Measurements from ENCODE around the gene KLC1.

The KLC1 gene

GRCh38 chr14:103657471-103657870, 28.5 kb downstream of the KLC1 start:
- DNase-seq (ENCODE audit: low read depth in 2 of 2): no peak

- no peak for DNase-seq (ENCODE audit: low read depth in 2 of 2)
These were observed 30.6 kb downstream of the KLC1 start for GRCh38 chr14:103659631-103660030.

- no peak for DNase-seq (ENCODE audit: low read depth in 2 of 2)
These were observed 33.0 kb downstream of the KLC1 start for GRCh38 chr14:103662029-103662428.

GRCh38 chr14:103662591-103662990, 33.6 kb downstream of the KLC1 start:
- no peak for DNase-seq (ENCODE audit: low read depth in 2 of 2)

GRCh38 chr14:103663506-103663905, 34.5 kb downstream of the KLC1 start:
- no peak for DNase-seq (ENCODE audit: low read depth in 2 of 2)

GRCh38 chr14:103667671-103668070, 38.7 kb downstream of the KLC1 start:
- no peak for DNase-seq (ENCODE audit: low read depth in 2 of 2)

- DNase-seq (ENCODE audit: low read depth in 2 of 2): no peak
These were observed 39.1 kb downstream of the KLC1 start for GRCh38 chr14:103668117-103668516.

GRCh38 chr14:103669370-103669769, 40.4 kb downstream of the KLC1 start:
- DNase-seq (ENCODE audit: low read depth in 2 of 2): no peak

GRCh38 chr14:103671911-103672310, 42.9 kb downstream of the KLC1 start:
- no peak for DNase-seq (ENCODE audit: low read depth in 2 of 2)

GRCh38 chr14:103675957-103676356, 46.9 kb downstream of the KLC1 start:
- DNase-seq (ENCODE audit: low read depth in 2 of 2): no peak

GRCh38 chr14:103676881-103677675, 48.1 kb downstream of the KLC1 start:
- no peak for DNase-seq (ENCODE audit: low read depth in 2 of 2)

GRCh38 chr14:103679351-103679750, 50.3 kb downstream of the KLC1 start:
- DNase-seq (ENCODE audit: low read depth in 2 of 2): no peak

- DNase-seq (ENCODE audit: low read depth in 2 of 2): no peak
These were observed 51.6 kb downstream of the KLC1 start for GRCh38 chr14:103680491-103681231.

GRCh38 chr14:103683139-103683538, 54.1 kb downstream of the KLC1 start:
- DNase-seq (ENCODE audit: low read depth in 2 of 2): no peak

GRCh38 chr14:103684471-103684870, 55.5 kb downstream of the KLC1 start:
- no peak for DNase-seq (ENCODE audit: low read depth in 2 of 2)

GRCh38 chr14:103684871-103685270, 55.9 kb downstream of the KLC1 start:
- DNase-seq (ENCODE audit: low read depth in 2 of 2): no peak

GRCh38 chr14:103685276-103686211, 56.5 kb downstream of the KLC1 start:
- no peak for DNase-seq (ENCODE audit: low read depth in 2 of 2)

GRCh38 chr14:103686831-103687485, 57.9 kb downstream of the KLC1 start:
- DNase-seq (ENCODE audit: low read depth in 2 of 2): no peak

GRCh38 chr14:103687712-103688111, 58.7 kb downstream of the KLC1 start:
- no peak for DNase-seq (ENCODE audit: low read depth in 2 of 2)

GRCh38 chr14:103688441-103688840, 59.4 kb downstream of the KLC1 start:
- DNase-seq (ENCODE audit: low read depth in 2 of 2): no peak

All from stimulated activated CD8-positive, alpha-beta memory T cell treated with anti-CD3 and anti-CD28 coated beads, Interleukin-15, amount 100 ng/mL, for 4 hours (primary cell).